ENCODE data around the gene REV3L.

Gene REV3L

DNA sequence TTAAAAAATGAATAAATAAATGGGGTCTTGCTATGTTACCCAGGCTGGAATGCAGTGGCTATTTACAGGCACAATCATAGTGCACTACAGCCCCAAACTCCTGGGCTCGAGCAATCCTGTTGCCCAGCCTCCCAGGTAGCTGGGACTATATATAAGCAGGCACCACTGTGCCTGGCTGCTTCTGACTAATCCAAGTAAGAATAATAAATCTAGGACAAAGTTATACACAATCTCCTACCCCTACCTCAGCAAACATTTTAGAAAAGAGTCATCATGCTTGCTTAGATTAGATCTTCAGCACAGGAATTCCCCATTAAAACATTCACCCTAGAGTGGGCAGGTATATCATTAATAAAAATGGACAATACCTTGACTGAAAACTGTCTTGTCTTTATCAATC is 124.6 kb downstream of the REV3L start:
- H3K4me3 ChIP-seq (ENCODE audit: control insufficient read depth, low read depth, low read length), result no peak overlapping the region
- TF ChIP-seq, protein P1, sequence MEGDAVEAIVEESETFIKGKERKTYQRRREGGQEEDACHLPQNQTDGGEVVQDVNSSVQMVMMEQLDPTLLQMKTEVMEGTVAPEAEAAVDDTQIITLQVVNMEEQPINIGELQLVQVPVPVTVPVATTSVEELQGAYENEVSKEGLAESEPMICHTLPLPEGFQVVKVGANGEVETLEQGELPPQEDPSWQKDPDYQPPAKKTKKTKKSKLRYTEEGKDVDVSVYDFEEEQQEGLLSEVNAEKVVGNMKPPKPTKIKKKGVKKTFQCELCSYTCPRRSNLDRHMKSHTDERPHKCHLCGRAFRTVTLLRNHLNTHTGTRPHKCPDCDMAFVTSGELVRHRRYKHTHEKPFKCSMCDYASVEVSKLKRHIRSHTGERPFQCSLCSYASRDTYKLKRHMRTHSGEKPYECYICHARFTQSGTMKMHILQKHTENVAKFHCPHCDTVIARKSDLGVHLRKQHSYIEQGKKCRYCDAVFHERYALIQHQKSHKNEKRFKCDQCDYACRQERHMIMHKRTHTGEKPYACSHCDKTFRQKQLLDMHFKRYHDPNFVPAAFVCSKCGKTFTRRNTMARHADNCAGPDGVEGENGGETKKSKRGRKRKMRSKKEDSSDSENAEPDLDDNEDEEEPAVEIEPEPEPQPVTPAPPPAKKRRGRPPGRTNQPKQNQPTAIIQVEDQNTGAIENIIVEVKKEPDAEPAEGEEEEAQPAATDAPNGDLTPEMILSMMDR (IDR thresholded peaks at IDR 0.05; ENCODE audit: control insufficient read depth, insufficient read depth, low read depth, low read length, missing control alignments), result no peak
- no peak for DNase-seq (ENCODE audit: low read depth)

DNA sequence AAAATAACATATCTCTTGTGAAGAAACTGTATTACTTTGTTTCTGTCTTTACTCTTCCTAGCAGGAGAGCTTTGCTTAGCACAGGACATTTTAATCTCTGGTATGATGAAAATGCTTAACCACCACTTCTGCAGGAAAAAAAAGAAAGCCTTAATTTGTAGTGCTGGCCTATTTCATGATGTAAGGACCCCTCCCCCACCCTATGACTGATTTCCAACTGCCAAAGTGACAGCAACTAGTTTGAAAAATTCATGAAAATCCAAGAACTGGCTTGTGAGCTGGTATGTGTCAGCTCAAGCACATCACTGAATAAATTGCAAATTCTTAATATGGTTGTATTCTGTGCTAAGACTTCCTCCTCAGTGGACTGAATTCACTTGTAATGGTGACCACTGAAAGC is 125.3 kb downstream of the REV3L start:
- TF ChIP-seq, protein P1 (IDR thresholded peaks at IDR 0.05; ENCODE audit: control insufficient read depth, insufficient read depth, low read depth, low read length, missing control alignments), result no peak
- no peak overlapping the region for H3K4me3 ChIP-seq (ENCODE audit: control insufficient read depth, low read depth, low read length)
- DNase-seq (ENCODE audit: low read depth), result no peak

DNA sequence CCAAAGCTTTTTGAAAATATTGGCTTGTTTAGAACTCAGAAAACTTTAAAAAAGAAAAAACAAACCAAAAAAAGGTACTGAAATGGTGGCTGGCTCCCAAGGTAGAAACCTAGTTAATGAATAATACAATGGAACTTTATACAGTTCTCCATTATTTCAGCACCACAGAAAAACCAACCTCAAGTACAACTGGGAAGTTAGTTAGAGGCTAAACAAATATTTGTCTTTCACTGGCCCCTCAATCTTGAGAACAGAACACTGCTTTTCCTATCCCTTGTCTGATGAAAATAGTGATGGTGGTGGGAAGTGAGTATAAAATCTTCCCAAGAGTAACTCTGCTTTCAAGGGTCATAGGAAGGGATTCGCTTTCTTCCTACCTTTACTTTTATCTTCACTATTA is 126.5 kb downstream of the REV3L start:
- DNase-seq (ENCODE audit: low read depth), result no peak
- no peak overlapping the region for H3K4me3 ChIP-seq (ENCODE audit: control insufficient read depth, low read depth, low read length)

DNA sequence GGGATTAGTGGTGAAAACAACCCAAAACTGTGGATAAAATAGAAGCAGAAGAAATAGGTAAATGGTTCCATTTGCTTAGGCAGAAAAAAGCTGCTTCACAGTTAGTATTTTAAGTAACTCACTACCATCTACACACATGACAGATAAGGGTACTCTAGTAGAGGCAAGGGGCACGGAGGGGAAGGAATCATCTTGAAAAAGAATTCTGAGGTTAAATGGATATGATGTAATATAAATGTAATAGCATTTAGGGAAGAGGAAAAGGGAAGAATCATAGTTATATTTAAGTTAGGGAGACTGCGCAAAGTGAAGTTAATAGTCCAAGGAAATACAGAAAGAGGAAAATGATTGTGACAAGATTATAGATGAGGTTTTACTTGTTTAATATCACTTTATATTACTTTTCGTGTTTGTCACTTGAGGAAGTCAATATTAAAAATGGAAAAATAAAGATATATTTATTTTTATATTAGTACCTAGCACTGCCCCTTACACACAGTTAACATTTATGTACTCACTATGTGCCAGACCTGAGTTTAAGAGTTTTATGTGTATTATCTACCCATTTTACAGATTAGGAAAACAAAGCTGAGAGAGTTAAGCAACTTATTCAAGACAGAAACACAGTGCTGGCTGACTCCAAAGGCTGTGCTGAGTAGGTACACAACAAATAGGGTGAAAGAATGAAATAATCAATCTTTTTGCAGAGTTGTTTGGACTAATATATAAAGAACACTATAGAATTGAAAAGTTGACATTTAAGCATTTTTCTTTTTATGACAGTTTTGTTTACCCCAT is 128.1 kb downstream of the REV3L start:
- DNase-seq (ENCODE audit: low read depth), result no peak
- no peak overlapping the region for H3K4me3 ChIP-seq (ENCODE audit: control insufficient read depth, low read depth, low read length)
- TF ChIP-seq, protein P1 (IDR thresholded peaks at IDR 0.05; ENCODE audit: control insufficient read depth, insufficient read depth, low read depth, low read length, missing control alignments), result no peak

More for the DNA sequence above, 126.5 kb downstream of the REV3L start:
- TF ChIP-seq, protein P1 (IDR thresholded peaks at IDR 0.05; ENCODE audit: control insufficient read depth, insufficient read depth, low read depth, low read length, missing control alignments), result no peak

DNA sequence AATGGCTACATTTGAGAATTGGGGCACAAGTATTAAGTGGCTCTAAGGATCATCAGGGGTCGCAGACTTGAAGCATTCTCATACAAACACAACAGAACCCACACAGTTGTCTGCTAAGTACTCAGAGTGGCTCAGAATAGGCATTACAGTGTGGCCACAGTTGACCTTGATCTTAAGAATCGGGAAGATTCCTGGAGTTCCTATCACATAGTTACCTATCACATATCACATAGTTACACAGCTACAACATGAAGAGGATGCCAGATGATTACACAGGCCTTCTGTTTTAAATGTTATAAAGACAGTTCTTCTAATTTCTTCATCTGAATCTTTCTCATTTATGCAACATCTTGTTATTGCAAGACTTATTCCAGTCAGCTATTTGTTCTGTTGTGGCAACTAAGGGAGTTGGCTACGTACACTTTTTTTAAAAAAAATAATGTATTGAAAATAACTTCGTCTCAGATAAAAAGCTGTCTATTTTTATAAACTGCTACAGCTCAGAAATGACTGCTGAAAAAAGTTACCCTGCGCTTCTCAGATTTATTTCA is 129.0 kb downstream of the REV3L start:
- TF ChIP-seq, protein P1 (IDR thresholded peaks at IDR 0.05; ENCODE audit: control insufficient read depth, insufficient read depth, low read depth, low read length, missing control alignments), result no peak
- no peak for DNase-seq (ENCODE audit: low read depth)
- H3K4me3 ChIP-seq (ENCODE audit: control insufficient read depth, low read depth, low read length), result no peak overlapping the region

DNA sequence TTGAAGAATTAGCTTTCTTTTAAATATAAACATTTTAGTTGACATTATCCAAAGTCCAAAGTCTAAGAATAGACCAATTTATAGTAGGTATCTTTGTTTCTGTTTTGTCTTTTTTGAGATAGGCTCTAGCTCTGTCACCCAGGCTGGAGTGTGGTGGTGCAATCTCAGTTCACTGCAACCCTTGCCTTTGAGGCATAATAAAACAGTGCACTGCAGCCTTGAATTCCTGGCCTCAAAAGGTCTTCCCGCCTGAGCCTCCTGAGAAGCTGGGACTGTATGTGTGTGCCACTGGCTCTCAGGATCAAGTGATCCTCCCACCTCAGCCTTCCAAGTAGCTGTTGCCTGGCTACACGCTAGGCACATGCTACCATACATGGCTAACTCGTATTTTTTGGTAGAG is 135.4 kb downstream of the REV3L start:
- no peak overlapping the region for H3K4me3 ChIP-seq (ENCODE audit: control insufficient read depth, low read depth, low read length)
- TF ChIP-seq, protein P1 (IDR thresholded peaks at IDR 0.05; ENCODE audit: control insufficient read depth, insufficient read depth, low read depth, low read length, missing control alignments), result no peak
- DNase-seq (ENCODE audit: low read depth), result no peak

Measured in AG09309 (cell line).